Measurements from ENCODE around the gene ZDHHC14.

- TF ChIP-seq, protein P1, sequence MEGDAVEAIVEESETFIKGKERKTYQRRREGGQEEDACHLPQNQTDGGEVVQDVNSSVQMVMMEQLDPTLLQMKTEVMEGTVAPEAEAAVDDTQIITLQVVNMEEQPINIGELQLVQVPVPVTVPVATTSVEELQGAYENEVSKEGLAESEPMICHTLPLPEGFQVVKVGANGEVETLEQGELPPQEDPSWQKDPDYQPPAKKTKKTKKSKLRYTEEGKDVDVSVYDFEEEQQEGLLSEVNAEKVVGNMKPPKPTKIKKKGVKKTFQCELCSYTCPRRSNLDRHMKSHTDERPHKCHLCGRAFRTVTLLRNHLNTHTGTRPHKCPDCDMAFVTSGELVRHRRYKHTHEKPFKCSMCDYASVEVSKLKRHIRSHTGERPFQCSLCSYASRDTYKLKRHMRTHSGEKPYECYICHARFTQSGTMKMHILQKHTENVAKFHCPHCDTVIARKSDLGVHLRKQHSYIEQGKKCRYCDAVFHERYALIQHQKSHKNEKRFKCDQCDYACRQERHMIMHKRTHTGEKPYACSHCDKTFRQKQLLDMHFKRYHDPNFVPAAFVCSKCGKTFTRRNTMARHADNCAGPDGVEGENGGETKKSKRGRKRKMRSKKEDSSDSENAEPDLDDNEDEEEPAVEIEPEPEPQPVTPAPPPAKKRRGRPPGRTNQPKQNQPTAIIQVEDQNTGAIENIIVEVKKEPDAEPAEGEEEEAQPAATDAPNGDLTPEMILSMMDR (IDR thresholded peaks at IDR 0.05; ENCODE audit: insufficient read depth, low read length, poor library complexity, severe bottlenecking) = no peak
- no peak for TF ChIP-seq EZH2phosphoT487 (conservative IDR thresholded peaks at IDR 0.05; ENCODE audit: low read length)
Observed at GRCh38 chr6:157552081-157552747, 171.2 kb downstream of the ZDHHC14 start.
